NCI-H2029 (cell line): ENCODE data around the gene CHD2.

Source experiments
- DNase-seq: peaks from one replicate; lab custom pipeline; 2025; lab: John Stamatoyannopoulos, UW

Gene CHD2

DNA sequence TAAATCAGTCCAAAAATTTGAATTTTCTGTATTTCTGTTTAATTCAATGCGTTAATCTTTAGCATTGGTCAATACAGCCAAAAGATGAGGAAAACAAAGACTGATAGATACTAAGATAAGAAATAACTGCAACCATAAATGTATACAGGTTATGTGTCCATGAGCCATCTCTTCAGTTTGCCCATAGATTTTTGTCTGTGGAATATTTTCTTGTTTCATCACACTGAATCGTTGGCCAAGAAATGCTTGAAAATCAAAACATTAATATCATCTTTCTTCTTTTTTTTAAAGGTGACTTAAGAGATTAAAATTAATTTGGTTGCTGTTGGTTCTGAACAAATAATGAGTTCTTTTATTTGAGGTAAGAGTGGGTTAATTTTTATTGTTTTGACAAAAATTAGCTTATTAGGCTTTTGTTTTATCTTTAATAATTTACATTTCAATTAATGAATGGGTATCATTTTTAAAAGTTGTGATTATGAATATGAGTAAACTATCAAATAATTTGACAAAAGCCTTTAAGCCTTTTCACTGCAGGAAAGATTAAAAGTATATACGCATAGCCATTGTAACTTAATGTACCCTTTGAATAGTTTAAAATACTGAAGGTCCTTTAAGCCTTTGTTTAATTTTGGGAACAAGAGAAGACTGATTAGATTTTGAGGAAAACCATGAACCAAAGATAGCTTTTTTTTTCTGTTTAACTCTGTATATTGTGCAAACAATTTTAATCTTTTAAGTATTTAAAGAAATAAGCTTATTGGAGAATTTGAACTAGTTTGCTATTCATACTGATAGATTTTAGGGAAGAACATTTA lies 14.7 kb upstream of the CHD2 start:
- DNase-seq = no peak

DNA sequence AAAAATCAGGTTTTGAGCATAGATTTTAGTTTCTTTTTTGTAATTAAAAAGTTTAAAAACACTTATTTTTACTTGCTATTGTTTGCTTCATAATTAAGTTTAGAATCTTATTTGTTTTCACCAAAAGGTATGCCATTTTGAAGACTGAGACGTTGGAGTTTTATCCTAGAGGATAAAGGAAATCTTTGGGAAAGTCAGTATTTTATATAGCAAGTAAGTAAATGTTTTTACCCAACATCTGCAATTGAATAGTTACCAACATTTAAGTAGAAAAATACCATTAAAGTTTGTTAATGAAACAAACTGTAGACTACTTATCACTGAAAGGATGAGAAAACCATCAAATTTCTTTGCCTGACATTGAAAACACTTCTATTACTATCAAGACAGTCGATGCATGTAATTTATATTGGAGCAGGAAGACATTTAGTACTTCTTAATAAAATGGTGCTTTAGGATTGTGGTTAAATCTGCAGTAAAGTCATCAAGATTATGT lies 14.0 kb upstream of the CHD2 start:
- no peak for DNase-seq

- DNase-seq = no peak
Observed at GRCh38 chr15:92886815-92887214, 13.3 kb upstream of the CHD2 start.

GRCh38 chr15:92887869-92888268 lies 12.3 kb upstream of the CHD2 start:
- no peak for DNase-seq

- no peak for DNase-seq
Observed at GRCh38 chr15:92889390-92890107, 10.6 kb upstream of the CHD2 start.

- DNase-seq = no peak
Observed at GRCh38 chr15:92891533-92892200, 8.5 kb upstream of the CHD2 start.

DNA sequence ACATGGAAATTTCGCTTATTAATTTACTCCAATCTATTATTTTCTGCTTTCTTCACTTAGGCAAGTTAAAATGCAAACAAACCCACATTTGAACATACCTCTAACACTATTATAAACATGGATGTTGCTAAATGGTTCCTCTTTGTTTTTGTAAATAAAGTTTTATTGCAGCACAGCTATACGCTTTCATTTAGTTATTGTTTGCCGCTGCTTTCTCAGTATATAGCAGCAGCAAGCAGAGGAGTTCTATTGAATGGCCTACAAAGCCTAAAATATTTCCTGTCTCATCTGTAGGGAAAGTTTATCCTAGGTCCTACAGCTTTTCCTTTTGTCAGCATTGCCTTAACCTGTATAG lies 7.9 kb upstream of the CHD2 start:
- no peak for DNase-seq

DNA sequence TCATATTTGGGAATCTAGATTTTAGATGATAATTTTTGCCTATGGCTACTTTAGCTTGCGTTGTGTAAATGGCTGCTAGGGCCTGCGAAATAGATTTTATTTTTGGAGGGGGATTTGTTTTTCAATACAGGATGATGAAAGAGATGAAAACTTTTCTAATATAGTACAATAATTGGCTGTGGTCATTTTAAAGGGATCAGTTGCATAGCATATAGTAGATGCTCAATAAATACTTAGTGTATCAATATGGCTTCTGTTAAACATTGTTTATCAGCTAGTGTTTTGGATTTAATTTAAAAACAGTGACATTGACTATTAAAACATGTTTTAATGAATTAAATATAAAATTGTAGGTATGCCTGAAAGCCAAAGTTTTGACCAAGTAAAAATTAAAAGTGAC lies 6.9 kb upstream of the CHD2 start:
- DNase-seq = no peak

- no peak for DNase-seq
Observed at GRCh38 chr15:92896561-92896960, 3.6 kb upstream of the CHD2 start.

DNA sequence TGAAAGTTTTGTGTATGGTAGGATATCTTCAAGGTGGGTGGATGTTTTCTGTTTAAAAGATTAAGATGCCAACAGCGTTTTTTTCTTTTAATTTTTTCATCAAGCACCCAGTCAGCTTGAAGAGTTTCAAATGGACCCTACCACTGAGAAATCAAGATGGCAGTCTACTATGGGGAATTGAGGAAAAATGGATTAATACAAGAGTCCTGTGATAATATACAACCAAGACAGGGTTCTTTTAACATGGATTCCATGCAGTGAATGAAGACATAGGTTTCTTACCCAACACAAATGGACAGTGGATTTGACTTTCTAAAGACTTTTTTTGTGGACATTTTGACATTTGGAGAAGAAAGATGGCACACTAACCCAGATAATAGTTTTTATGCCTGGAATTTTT lies 2.5 kb upstream of the CHD2 start:
- DNase-seq = no peak

DNA sequence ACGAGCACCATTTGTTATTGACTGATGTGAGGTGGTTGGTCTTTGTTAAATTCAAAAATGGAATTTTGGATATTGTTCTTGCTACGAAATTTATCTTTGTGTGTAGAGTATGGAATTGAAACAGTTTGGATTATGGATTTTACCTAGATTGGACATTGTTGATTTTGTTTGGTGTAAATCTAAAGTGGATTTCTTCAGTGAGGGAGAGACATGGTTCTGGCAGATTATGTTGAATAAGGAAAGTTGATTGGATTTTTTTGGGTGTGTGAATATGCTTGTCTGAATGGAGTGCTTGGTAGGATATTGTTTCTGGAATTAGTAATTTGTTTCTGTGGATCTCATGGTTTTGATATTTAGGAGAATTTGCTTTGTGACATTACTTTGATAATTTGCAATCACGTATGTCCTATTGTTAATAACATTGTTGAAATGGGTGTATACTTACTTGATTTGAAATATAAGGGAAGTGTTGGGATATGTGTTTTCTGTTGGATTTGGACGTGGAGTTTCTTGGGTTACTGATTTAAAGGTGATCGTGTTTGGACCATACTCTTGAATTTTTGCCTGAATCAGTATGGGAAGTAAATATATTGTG lies 1.0 kb upstream of the CHD2 start:
- DNase-seq = no peak

DNA sequence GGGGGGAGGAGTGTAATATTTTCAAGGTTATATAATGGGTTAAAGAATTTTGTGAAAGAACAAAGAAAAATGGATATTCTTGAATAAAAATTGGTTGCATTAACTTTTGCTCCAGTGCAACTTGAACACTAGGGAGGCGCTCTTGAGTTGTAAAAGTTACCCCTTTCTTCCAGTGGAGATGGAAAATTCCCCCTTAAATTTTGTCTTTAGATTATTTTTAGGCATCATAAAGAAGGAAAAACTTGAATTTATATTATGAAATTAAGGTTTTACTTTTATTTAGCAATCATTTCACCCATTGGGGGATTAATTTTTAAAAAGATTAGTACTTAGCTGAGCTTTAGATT lies 550 bp upstream of the CHD2 start:
- no peak for DNase-seq

- DNase-seq = no peak
Observed at GRCh38 chr15:92900731-92901071, 577 bp downstream of the CHD2 start.

- DNase-seq = no peak
Observed at GRCh38 chr15:92901072-92901761, 1.1 kb downstream of the CHD2 start.

DNA sequence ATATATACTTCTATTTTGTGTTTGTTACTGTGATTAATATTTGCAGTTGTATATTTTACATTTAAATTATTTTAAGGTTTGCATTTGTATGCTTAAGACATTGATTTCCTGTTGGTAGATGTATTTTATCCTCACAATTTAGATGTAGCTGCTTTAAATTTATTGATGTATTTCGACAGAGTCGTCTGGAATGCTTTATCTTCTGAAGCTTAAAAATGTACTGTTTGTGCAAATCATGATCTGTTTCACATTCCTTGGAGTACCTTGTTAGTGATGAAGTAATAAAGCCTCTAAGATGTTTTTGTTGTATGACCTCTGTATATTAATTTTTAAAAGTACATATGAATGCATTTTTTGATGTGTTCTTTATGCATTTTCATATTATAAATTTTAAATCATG lies 1.9 kb downstream of the CHD2 start:
- no peak for DNase-seq

DNA sequence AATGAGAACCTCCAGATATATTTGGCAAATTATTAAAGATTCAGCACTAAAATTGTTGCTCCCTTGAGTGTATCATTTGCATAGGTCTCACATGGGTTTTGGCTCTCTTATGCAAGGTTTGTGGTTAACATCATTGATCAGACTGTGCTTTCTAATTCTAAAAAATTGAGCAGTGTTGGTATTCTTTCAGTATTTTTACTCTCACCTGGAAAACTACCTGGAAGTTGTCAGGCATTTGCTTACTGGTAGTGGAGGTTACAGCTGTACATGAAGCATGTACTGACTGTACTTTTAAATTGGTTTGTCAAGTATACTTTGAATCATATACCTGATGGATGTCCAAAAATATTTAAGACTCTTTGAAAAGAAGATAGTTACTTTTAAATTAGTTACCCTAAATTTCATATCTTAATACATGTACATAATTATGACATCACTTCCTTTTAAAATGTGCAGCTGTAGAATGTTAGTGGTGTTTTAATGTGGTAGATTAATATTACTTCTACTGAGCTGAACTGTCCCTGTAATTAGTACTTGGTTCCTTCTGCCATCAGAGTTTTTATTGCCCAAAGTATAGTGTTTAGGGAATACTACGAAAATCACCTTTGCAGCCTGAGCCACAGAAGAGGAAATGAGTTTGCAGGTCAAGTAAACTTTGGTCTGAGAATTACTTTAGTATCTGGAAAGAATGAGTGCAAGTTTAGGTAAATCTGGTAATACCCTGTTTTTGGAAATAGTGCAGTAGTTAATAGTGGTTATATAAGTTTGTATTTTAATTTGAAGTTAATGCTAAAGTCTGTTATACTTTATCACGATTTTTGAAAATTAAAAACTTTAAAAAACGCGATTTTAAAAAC lies 2.8 kb downstream of the CHD2 start:
- no peak for DNase-seq

DNA sequence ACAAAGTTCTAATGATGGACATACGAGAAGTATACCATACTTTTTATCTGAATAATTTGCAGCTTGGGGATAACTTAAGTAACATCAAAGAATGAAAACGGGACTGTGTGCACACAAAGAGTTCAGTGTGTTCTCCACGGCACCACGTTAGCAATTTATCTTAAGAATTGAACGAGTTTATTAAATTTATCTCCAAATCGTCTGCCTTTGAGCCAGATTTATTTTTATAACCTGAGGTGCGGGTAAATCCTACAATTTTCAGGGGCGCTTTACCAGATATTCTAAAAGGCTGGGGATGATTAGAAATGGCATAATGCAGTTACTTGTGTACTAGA lies 3.5 kb downstream of the CHD2 start:
- no peak for DNase-seq

DNA sequence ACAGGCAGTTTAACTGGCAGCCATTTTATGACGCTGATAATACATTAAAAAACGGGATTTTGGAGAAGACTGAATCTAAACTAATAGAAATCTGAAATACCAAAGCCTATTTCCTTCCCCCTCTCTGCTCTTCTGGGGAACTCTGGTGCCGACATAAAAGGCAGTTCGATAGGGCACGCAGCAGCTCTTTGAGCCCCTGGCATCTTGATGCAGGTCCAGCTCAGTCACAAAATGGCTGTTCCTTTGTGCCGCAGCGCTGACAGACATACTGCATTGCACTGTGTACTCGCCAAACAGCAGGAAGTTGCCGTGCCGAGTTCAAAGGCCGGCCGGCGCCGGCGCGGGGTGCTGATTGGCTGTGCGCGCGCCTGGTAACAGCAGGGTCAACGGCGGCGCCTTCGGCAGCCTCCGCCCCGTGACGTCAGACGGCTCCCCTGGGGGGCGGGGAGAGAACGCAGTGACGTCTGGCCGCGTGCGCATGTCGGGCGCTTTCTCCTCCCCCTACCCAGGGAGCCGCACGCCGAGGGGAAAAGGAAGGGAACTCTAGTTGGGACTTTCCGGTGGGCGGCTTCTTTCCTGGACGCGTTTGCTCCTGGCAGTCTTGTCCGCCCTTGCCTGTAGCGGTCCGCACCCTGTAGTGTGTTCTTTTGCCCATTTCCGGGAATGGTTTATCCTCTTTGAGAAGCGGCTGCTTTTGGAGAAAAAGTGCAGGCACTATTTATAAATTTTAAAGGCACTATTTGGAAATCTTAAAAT lies 4.0 kb downstream of the CHD2 start:
- peak; percentile 97 for DNase-seq

DNA sequence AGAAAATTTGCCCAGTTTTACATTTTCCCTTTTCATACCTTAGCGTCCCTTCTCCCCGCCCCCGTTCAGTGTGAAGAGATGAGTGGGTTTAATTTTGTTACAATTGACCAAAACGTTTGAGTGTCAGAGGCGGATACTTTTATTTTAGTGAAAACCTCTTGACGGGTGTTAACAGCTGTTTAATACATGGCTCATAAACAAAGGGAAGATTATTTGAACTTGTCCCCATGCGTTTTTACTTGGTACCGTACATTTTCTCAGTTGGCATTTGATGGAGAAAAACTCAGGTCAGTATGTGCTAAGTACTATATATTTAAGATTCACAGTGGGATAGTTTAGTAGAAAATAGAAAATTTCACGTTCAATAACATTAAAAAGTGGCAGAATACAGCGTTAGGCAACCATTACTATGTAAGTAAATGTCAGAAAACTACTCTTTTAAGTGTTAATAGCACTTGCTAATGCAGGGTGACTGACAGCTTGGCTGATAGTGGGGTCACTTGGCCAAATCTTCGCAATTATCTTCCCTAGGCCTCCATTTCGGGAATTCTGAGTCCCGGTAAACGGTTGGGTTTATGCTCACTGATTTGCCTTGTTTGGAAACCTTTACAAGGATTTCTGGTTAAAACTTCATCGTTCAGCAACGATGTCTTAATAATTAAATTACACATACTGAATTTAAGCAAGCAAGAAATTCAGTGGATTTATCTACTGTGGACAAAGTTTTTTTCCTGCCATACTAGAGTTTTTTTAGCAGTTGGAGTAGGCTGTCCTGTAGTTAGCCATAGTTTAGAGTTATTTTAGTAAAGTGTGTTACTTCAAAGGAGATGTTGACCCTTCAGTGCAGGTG lies 4.8 kb downstream of the CHD2 start:
- DNase-seq = no peak

- DNase-seq = no peak
Observed at GRCh38 chr15:92906020-92906419, 5.9 kb downstream of the CHD2 start.
